Measurements from ENCODE around the gene AP3S2.
A peak's percentile ranks its signal among the peaks of the same experiment; 100 is the strongest.
"Not testable (repeated sequence)": the region's sequence is repeated elsewhere in the genome, so short reads cannot be mapped to it uniquely, and the experiment has no call there.

Gene AP3S2

GRCh38 chr15:89893696-89894447 lies at the start of gene AP3S2:
TSS of gene AP3S2 (minus strand) at chr15:89893994. CDS start at chr15:89893949, 45 bp downstream.
- DNase-seq = peak; percentile 55

GRCh38 chr15:89939910-89940309 lies 46.1 kb upstream of the AP3S2 start:
- no peak for DNase-seq

GRCh38 chr15:89939377-89939776 lies 45.6 kb upstream of the AP3S2 start:
- DNase-seq = not testable (repeated sequence)

- DNase-seq = no peak
Measured at GRCh38 chr15:89937365-89938350, 43.9 kb upstream of the AP3S2 start.

- no peak for DNase-seq
Measured at GRCh38 chr15:89936786-89937265, 43.0 kb upstream of the AP3S2 start.

- DNase-seq = no peak
Measured at GRCh38 chr15:89936051-89936785, 42.4 kb upstream of the AP3S2 start.

DNA sequence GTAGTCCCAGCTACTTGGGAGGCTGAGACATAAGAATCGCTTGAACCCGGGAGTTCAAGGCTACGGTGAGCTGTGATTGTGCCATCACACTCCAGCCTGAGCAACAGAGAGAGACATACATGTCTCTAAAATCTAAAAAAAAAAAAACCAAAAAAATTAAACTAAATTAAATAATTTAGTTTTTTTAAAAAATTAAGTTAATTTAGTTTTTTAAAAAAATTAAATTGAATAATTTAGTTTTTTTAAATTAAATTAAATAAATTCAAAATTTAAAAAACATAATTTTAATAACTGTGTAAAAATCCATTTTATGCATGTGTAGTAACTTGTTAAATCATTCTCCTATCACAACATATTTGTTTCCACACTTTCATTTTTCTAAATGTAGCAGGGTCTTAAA lies 39.1 kb upstream of the AP3S2 start:
- no peak for DNase-seq

- no peak for DNase-seq
Measured at GRCh38 chr15:89928421-89928820, 34.6 kb upstream of the AP3S2 start.

GRCh38 chr15:89926158-89926557 lies 32.4 kb upstream of the AP3S2 start:
- DNase-seq = no peak

GRCh38 chr15:89917442-89918101 lies 23.8 kb upstream of the AP3S2 start:
- DNase-seq = no peak

- DNase-seq = no peak
Measured at GRCh38 chr15:89916660-89917059, 22.9 kb upstream of the AP3S2 start.

- no peak for DNase-seq
Measured at GRCh38 chr15:89912674-89913396, 19.0 kb upstream of the AP3S2 start, which contains the start of gene ARPIN. TSS of gene ARPIN (minus strand) at chr15:89912952. CDS start at chr15:89912835, 117 bp downstream.

- no peak for DNase-seq
Measured at GRCh38 chr15:89912145-89912673, 18.4 kb upstream of the AP3S2 start.

GRCh38 chr15:89910891-89911626 lies 17.3 kb upstream of the AP3S2 start:
- DNase-seq = no peak

- no peak for DNase-seq
Measured at GRCh38 chr15:89909611-89910010, 15.8 kb upstream of the AP3S2 start.

DNA sequence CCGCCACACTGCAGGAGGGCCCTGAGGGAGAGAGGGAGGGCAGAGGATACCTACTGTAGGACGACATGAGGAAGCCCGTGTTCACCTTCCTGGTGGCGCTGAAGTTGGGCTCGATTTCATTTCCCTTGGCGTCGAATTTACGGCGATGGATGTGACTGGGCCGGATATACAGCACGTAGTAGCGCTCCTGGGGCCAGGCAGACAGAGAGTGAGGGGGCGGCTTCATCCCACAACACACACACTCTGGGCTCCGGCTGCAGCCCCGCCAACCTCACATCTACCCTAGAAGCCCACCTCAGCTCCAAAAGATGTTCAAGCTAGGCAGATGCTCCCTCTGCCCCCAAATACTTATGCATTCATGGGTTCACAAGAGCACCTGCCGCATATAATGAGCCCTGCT lies 14.4 kb upstream of the AP3S2 start:
- DNase-seq = no peak

- DNase-seq = no peak
Measured at GRCh38 chr15:89907289-89907688, 13.5 kb upstream of the AP3S2 start.

GRCh38 chr15:89905846-89906378 lies 12.1 kb upstream of the AP3S2 start:
- no peak for DNase-seq

DNA sequence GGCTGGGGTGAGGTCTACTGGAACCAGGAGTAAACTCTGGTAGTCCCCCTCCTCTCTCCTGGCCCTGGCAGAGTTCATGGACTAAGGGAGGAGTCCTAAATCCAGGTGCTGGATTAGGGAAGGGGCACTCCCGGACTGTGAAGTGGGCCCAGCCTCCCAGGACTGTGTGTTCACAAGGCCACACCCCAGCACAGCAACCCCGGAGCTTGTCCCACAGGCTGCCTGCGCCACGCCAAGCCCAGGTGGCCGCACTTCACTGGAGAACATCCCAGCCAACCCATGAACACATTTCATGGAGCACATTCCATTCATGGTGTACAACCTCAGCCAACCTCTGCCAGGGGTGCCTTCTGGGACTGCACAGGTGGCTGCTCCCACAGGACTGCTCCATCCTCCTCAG lies 10.7 kb upstream of the AP3S2 start:
- DNase-seq = no peak

DNA sequence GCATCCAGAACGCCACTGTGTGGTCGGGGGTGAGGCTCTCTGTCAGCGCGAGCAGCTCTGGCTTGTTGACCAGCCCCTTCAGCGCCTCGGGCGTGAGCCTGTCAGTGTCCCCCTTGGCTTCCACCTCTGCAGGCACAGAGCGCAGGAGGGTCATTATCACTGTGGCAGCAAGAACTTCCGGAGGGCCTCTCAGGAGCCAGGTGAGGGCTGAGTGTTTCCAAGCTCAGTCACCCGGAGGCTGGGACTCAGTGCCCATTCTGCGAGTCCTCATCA lies 10.0 kb upstream of the AP3S2 start:
- no peak for DNase-seq

All from NCI-H2029 treated with DMSO at 0.1 percent for 48 hours (cell line).